ENCODE measurements around the gene EEFSEC. TPM values are rescaled to one million over a fixed set of nuclear protein-coding genes. Genes with fewer than 3 reads are reported as not detected.

EEFSEC gene
- total RNA-seq, 2 experiments from 2014 or later = 20.8 to 21.4 TPM

DNA sequence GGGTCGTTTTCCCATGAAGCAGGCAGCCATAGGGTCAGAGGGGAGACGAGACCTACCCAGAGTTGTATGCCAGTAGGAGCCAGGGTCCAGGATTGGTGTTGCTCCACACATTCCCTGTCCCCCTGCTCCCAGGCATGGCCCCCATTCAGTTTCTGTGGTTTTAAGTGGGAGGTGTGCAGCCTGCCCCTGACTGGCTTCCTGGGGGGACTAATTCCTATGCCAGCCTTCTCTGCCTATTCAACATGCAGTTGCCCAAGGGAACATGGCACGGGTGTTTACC is 126.3 kb downstream of the EEFSEC start:
- ChIA-PET CTCF (no interaction called here), POLR2A (no interaction called here)

DNA sequence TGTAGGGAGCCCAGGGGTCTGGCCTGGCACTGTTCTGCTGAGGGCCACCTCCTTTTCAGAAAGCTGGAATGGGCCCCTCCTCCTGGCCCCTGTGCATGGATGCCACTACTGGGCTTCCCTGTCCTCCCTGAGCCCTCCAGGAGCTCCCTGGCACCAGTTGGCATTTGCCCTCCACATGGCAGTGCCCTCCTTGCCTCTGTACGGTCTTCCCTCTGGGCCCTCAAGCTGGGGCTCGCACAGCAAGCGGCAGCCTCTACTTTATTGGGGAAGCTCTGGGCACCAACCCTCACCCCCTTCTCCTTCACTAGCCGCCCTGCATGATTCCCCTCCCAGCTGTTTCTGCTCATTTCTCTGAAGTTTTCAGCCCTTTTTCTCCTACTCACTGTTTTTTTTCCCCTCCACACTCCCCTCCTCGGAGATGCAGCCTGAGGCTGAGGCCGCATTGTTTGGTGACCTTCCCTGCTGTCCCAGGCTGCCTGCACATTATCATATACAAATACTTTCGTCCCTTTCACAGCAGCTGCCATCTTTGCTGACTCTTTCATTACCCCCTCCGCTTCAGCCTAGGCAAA is 127.3 kb downstream of the EEFSEC start:
- POLR2A ChIA-PET = no interaction called here
- CTCF ChIA-PET = no interaction called here

DNA sequence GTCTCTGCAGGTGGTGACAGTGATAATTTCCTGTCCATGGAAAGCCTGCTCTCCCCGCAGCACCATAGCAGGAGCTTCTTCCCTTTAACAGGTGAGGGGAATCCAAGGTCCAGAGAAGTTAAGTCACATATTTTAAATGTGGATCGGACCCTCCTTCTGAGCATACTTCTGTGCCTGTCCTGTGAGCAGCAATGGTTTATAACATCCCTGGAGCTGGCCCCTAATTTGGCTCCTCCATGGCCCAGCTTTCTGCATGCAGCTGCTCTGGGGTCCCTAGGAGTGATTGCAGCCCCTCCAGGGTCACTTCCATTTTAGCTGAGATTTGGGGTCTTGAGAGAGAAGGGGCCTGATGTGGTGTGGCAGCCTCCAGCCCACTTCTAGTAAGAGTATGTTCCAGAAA is 127.8 kb downstream of the EEFSEC start:
- CTCF ChIA-PET = no interaction called here
- POLR2A ChIA-PET = no interaction called here

DNA sequence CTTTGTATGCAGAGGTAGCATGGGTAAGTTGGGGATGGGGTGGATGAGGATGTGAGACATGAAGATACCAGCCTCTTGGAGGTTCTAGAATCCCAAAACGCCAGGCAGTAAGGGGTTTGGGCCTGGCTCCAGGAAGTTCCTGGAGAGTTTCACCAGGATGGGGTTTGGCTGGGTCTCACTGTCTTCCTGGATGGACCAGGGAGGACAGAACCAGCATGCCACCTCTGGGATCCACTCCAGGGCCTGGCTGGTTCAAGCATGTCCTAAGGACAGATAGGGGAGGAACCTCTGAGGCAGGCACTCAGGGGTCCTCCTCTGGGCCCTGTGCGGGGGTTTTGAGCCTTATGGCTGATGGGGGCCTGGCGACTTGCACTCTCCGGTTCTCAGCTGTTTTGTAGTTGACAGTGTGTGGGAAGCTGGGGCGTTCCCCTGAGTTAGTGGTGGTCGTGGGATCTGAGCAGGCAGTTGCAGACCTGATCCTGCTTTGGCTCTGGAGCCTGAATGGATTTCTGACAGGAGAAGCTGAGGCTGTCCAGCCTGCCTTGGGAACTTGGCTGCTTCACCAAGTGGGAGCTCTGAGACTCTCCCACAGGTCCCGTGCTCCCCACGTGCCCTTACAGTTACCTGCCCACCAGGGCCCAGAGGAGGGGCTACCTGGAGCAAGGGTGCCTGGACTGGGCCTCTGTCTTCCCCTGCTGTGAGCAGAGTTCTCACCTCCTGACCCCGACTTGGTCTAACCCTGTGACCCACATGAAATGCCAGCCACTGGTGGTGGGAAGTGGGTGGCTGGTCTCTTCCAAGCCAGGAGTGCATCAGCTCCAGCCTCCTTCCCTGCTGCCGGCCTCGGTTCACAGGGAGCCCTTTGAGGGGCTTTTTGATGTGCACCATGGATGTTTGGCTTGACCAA is 128.4 kb downstream of the EEFSEC start:
- ChIA-PET POLR2A (no interaction called here), CTCF (no interaction called here)

DNA sequence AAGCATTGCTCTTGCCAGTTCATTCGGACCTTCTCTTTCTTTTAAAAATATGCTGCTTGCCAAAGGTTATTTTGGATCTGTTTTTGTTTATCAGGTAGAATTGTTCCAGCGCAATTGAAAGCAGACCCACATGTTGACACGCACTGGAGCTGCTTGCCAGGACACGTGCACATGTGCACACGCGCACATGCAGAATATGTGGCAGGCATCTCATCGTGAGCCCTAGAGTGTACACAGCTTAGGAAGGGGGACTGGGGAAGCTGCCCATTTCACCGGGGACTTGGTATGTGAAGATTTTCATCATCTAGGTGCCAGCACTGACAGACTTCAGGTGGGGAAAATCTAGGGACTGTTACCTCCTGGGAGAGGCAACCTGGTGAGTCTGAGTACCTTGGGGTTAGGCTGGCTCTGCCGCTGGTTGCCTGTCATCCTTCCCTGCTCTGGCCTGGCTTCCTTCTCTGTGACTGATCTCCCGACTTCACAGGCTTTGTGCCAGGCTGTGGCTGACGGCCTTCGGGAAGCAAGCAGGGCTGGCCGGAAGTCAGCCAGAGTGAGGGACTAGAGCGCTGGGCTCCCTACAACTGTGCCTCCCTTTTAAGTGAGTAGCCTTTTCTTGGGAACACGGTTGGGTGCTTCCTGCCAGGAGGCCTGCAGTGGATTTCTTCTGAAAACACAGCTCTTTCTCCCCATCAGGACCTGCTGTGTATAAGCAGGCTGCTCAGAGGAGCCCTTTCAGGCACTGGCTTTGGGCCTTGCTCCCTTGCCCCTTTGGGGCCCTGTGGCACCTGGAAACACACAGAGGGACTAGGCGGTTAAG is 129.3 kb downstream of the EEFSEC start:
- POLR2A ChIA-PET = no interaction called here
- CTCF ChIA-PET = no interaction called here

DNA sequence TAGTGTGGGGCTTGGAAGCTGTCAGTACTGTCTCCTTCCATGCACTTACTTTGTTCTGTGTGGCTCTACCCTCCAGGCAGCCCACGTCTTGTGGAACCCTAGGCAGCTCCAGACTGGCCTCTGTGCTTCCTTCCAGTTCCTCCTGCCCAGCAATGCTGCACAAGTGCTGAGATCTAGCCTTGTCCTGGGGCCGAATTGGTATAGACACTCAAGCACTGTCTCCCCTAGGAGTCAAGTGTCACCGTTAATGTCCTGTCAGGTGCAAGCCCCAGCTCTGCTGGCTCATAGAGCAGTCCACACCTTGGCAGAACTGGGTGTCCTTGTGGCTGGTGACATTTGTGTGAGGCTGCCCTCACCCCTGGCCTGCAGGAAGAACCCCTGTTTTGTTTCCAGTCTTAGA is 130.1 kb downstream of the EEFSEC start:
- ChIA-PET POLR2A (no interaction called here), CTCF (no interaction called here)

DNA sequence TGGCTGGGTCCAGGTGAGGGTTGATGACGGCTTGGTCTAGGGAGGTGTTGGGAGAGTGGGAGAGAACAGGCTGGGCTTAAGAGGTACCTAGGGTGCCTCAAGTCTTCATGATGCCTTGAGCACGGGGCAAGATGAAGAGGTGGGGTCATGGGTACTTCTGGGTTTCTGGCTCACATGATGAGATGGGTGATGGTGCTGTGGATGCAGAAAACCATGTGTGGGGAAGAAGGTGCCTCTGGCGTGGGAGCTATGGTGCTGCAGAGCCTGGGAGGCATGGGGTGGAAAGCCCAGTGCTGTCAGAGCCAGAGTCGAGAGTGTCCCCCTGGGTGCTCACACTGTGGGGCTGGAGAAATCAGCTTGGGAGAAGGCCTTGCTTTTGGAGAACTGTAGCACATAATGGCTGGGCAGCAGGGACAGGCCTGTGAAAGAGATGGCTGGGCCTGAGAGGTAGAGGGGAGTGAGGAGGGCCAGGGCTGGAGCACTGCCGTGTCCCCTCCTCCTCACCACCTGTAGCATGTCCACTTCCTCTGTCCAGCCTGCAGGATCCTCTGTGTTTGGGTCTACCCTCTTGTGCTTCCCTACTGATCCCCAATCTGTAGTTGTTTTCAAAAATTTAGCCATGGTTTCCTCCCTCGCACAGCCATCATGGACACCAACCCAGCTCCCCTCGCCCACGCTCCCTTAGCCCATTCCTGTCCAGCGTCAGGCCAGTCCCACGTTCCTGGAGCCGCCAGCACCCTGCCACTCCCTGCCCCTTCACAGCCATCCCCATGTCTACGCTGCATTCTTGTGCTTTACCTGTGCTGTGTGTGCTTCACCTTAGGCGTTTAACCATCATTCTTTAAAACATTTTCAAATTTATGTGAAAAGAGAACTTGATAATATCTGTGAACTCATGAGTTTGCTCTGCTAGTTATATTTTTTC is 132.0 kb downstream of the EEFSEC start:
- CTCF ChIA-PET = no interaction called here
- POLR2A ChIA-PET = no interaction called here

DNA sequence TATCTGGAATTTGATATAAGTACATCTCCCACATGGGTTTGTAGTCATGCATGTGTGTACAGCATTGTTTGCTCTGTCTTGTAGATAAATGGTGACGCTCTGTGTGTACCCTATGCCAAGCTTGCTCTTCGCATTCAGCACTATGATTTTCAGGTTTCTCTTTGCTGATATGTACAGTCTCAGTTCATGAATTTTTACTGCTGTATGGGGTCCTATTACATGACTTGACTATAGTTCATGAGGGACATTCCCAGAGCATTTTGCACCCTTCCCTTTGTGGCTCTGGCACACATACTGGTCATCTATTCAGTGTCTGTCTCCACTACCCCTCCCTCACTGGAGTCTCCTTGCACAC is 132.7 kb downstream of the EEFSEC start:
- ChIA-PET CTCF (no interaction called here), POLR2A (no interaction called here)

DNA sequence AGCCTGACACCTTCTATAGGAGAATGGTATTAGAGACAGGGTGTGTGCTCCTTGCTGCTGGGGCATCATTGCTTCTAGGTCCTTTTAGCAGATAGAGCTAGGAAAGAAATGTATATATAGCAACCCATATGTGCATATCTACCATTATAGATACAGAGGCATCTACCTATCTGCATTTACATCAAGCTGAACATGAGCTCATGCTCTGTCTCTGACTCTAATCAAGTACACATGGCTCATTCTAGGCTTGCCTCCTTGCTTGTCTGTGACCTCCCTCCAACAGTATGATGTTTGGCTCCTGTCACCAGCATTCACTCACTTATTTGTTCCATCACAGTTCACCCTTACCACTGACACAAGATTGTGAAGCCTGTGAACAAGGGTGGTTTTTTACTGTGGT is 133.4 kb downstream of the EEFSEC start:
- CTCF ChIA-PET = no interaction called here
- POLR2A ChIA-PET = no interaction called here

DNA sequence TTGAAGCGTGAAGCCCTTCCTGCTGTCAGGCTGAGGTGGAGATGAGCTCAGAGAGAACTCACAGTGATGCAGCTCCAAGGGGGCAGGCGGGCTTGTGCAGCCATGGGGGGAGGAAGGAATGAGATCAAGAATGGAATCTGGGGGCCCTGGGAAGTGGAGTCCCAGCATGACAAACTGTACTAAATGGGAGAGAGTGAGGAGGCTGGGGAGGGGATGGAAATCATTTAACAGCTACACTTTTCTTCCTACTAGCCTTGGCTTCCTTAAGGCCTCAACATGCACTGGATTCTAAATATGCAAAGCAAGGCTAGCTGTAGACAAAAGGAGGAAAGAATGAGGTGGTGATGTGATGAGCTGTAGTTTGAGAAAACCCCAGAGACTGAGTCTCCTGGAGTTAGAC is 133.9 kb downstream of the EEFSEC start:
- CTCF ChIA-PET = no interaction called here
- POLR2A ChIA-PET = no interaction called here

DNA sequence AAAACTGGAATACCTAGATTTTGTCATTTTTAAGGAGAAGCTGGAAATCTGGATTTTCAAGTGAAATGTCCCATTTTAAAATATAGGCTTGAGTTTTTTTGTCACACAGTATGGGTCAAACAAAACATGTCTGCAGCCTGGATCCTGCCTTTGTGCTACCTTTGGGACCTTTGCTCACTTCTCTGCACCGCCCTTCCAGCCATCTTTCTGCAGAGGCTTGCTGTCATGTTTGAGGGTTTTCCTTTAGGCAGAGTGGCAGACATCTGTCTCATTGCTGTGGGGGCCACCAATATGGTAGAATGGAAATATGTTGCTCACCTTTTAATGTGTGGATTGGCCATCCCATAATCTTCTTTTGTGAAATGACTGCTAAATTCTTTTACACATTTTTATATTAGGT is 136.3 kb downstream of the EEFSEC start:
- POLR2A ChIA-PET = no interaction called here
- CTCF ChIA-PET = no interaction called here

DNA sequence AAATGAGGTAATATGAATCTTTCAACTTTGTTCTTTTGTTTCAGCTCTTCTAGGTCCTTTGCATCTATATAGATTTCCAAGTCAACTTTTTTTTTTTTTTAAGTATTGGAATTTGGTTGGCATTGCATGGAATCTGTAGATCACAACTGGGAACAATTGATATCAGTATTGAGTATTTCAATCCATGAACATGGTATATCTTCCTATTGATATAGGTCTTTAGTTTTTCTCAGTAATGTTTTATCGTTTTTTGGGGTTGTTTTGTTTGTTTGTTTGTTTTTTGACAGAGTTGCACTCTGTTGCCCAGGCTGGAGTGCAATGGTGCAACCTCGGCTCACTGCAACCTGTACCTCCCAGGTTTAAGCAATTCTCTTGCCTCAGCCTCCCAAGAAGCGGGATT is 137.2 kb downstream of the EEFSEC start:
- ChIA-PET CTCF (no interaction called here), POLR2A (no interaction called here)

DNA sequence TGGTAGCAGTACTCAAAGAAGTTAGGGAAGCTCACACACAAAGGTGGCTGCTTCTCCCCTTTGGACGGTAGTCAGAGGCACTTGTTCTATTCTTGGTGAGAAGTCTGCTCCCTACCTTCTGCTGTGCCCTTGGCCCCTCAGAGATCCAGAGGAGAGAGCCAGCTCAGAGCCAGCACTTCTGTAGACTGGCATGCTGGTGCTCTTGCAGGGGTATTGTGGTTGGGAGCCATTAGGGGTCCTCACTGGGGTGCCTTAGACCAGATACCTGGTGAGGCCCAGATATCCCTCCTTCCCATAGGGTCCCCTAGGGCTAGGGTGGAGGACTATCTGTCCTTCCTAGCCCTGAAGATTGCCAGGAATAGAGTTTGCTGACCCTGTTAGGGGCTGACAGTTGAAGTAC is 140.6 kb downstream of the EEFSEC start:
- ChIA-PET POLR2A (no interaction called here), CTCF (no interaction called here)

DNA sequence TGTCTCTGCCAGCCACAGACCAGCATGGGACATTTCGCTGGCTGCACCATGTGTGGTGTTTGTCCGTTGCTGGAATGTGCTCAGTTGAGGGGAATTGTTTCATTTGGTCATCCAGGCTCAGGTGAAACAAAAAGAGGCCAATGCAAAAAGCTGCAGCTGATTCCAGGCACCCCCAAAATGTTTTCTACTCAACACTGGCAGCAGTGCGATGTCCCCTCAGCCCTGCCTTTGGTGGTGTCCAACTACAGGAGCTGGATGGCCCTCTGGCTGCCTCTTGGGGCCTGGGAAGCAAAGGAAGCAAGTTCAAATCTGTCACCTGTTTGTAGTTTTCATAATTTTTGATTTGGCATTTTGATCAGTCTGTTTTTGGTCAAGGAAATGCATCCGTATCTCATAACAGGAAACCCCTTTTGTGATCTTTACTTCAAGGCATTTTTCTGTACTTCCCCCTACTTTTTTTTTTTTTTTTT is 141.8 kb downstream of the EEFSEC start:
- ChIA-PET CTCF (no interaction called here), POLR2A (no interaction called here)

DNA sequence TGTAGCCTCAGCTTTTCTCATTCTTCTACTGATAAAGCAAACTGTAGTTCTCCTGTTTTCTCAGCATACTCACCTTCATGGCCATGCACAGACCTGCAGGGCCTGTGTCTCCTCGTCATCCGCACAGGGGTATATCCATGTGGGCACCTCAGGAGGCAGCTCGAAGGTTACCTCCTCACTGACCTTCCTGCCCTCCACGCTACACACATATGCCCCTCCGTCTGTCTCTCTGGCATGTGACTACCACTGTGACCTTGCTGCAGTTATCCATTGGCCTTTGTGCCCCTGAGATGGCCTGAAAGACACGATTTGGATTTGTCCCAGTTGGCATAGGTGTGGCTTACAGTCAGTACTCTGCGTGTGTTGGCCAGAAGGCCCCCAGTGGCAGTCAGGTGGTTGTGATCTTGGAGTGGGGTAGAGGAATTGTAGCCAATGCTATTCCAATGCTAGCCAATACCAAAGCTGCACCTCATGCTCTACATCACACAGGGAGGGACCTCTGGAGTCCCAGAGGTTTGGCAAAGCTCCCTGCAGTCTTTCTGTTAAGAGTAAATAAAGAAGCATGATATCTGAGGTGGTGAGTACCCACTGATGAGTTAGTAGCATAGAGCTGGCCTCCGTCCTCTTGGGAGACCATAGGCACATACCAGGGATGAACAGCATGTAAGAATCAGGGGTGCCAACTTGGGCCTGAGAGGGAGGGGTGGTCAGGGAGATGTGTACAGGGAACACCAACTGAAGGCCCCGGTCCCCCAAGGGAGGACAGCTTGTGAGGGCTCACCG is 143.4 kb downstream of the EEFSEC start:
- ChIA-PET POLR2A (no interaction called here), CTCF (no interaction called here)

DNA sequence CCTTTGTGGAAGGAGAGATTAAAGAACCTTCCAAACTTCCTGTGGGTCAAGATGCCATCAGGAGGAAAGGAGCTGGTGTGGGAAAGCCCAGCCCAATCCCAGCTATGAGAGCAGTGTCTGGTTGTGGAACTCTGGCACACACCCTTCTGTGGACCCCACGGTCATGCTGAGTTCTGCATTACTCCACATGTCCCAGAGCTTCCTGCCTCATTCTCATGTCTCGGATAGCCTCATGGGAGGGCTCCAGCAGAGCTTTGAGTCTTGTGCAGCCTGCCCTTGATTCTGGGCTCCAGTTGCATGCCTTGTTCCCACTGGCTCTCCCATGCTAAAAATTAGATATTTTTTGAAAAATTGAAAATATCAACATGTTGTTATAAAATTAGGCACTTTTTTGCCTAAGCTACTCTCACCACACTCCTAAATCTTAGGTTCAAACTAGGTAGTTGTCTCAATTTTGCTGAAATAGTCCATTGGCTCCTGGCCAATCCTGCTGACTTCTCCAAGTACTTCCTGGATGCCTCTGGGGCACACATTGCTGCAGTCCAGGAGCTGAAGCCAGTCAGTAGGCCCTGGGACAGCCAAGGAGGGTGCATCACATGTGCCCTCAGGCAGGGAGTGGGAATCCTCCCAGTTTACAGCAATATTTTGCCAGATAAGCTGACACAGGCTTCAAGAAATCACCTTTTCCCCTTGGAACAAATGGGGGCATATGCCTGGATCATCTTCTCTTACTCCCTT is 144.3 kb downstream of the EEFSEC start:
- ChIA-PET POLR2A (no interaction called here), CTCF (no interaction called here)

DNA sequence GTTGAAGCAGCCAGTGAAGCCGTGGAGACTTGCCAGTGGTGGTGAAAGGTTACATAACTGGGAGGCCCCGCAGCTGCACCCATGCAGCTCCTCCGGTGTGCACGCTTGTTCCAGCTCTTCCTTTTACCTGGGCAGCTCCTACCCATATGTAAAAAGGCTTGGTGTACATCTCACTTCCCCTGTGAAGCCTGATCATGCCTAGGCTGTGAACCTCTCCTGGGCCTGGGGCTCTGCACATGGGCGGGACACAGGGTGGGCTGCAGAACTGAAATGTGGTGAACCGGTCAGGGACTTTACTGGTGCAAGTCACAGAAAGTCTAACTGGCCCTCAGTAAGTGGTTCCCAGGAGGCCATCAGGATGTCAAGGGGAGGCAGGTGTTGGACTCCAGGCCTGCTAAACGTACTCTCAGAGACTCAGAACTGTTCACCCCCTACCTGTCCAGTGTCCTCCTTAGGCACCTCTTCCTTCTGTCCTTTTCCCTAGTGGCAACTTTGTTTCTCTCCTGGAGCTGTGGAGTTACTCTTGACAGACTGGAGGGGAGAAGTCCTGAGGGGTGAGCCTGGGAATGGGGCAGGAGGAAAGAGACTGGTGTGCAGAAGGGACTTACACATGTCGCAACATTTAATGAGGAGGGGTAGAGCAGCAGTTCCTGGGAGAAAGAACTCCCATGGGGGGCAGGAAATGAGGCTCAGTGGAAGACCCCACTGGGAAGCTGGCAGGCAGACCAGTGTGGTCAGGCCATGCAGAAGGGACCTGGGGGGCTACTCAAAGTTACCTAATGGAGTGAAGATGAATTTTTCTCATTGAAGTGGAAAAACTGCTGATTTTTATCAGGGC is 148.1 kb downstream of the EEFSEC start:
- ChIA-PET CTCF (no interaction called here), POLR2A (no interaction called here)

DNA sequence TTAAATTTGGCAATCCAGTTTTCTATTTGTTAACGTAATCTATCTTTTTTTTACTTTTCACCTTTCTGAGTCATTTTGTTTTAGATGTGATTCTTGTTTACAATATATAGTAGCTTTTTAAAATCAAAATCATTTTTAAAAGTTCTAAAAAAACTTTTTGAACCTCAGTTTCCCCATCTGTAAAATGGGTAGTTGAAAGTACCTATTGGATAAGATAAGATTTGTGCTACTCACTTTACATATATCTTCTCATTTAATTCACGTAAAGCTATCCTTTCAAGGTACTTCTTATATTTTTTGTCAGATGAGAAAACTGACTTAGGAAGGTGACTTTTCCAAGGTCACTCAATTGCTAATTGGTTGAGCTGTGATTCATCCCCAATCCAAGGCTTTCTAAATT is 153.2 kb downstream of the EEFSEC start:
- ChIA-PET CTCF (no interaction called here), POLR2A (no interaction called here)

Data from activated CD8-positive, alpha-beta memory T cell treated with anti-CD3 and anti-CD28 coated beads for 36 hours (primary cell).